ENCODE data around the gene SCG2.

- TF ChIP-seq CTCF (IDR thresholded peaks at IDR 0.05) (no peak), POLR2A (IDR thresholded peaks at IDR 0.05) (no peak)
Measured at GRCh38 chr2:223614534-223614933, 12.4 kb upstream of the SCG2 start.

All from heart left ventricle (tissue), 13 donors.